ENCODE measurements around the gene SGTA. TPM values are rescaled to one million over a fixed set of nuclear protein-coding genes. Genes with fewer than 3 reads are reported as not detected.
"Not testable (repeated sequence)": the region's sequence is repeated elsewhere in the genome, so short reads cannot be mapped to it uniquely, and the experiment has no call there.

SGTA gene
- total RNA-seq, 1 experiment from 2014 or later: 103 TPM

GRCh38 chr19:2804156-2805004 is 21.3 kb upstream of the SGTA start:
- peak; percentile 53 for DNase-seq
- Histone ChIP-seq H3K27me3 (ENCODE audit: control insufficient read depth, insufficient read depth, low read length) (no peaks in the 10 kb centered on the region), H3K36me3 (replicated peaks; ENCODE audit: control insufficient read depth, insufficient read depth, low read length) (peaks cover 23% of the 10 kb centered on the region), H3K4me3 (ENCODE audit: insufficient read depth, low read depth, low read length) (no peak overlapping the region)

- Histone ChIP-seq H3K36me3 (replicated peaks; ENCODE audit: control insufficient read depth, insufficient read depth, low read length) (peaks cover 26% of the 10 kb centered on the region), H3K4me3 (ENCODE audit: insufficient read depth, low read depth, low read length) (no peak overlapping the region), H3K27me3 (ENCODE audit: control insufficient read depth, insufficient read depth, low read length) (no peaks in the 10 kb centered on the region)
- peak; percentile 54 for DNase-seq
Measured at GRCh38 chr19:2803486-2804155, 20.5 kb upstream of the SGTA start.

GRCh38 chr19:2802826-2803225 is 19.8 kb upstream of the SGTA start:
- peak; percentile 45 for DNase-seq

GRCh38 chr19:2800506-2800905 is 17.4 kb upstream of the SGTA start:
- peak; percentile 61 for DNase-seq
- H3K4me3 ChIP-seq (ENCODE audit: insufficient read depth, low read depth, low read length): no peak overlapping the region
- H3K36me3 ChIP-seq (replicated peaks; ENCODE audit: control insufficient read depth, insufficient read depth, low read length): peaks cover 39% of the 10 kb centered on the region
- no peaks in the 10 kb centered on the region for H3K27me3 ChIP-seq (ENCODE audit: control insufficient read depth, insufficient read depth, low read length)

More at GRCh38 chr19:2802826-2803225, 19.8 kb upstream of the SGTA start:
- Histone ChIP-seq H3K36me3 (replicated peaks; ENCODE audit: control insufficient read depth, insufficient read depth, low read length) (peaks cover 31% of the 10 kb centered on the region), H3K27me3 (ENCODE audit: control insufficient read depth, insufficient read depth, low read length) (no peaks in the 10 kb centered on the region), H3K4me3 (ENCODE audit: insufficient read depth, low read depth, low read length) (no peak overlapping the region)

- H3K4me3 ChIP-seq (ENCODE audit: insufficient read depth, low read depth, low read length): no peak overlapping the region
- H3K27me3 ChIP-seq (ENCODE audit: control insufficient read depth, insufficient read depth, low read length): no peaks in the 10 kb centered on the region
- H3K36me3 ChIP-seq (replicated peaks; ENCODE audit: control insufficient read depth, insufficient read depth, low read length): peaks cover 36% of the 10 kb centered on the region
- DNase-seq: peak; percentile 48
Measured at GRCh38 chr19:2799273-2800020, 16.4 kb upstream of the SGTA start.

GRCh38 chr19:2798733-2799132 is 15.7 kb upstream of the SGTA start:
- H3K27me3 ChIP-seq (ENCODE audit: control insufficient read depth, insufficient read depth, low read length): no peaks in the 10 kb centered on the region
- H3K4me3 ChIP-seq (ENCODE audit: insufficient read depth, low read depth, low read length): no peak overlapping the region
- no peak for DNase-seq
- peaks cover 37% of the 10 kb centered on the region for H3K36me3 ChIP-seq (replicated peaks; ENCODE audit: control insufficient read depth, insufficient read depth, low read length)

- Histone ChIP-seq H3K36me3 (replicated peaks; ENCODE audit: control insufficient read depth, insufficient read depth, low read length) (peaks cover 40% of the 10 kb centered on the region), H3K27me3 (ENCODE audit: control insufficient read depth, insufficient read depth, low read length) (no peaks in the 10 kb centered on the region), H3K4me3 (ENCODE audit: insufficient read depth, low read depth, low read length) (no peak overlapping the region)
- no peak for DNase-seq
Measured at GRCh38 chr19:2798158-2798685, 15.1 kb upstream of the SGTA start.

GRCh38 chr19:2797280-2797679 is 14.2 kb upstream of the SGTA start:
- DNase-seq: no peak
- Histone ChIP-seq H3K4me3 (ENCODE audit: insufficient read depth, low read depth, low read length) (no peak overlapping the region), H3K36me3 (replicated peaks; ENCODE audit: control insufficient read depth, insufficient read depth, low read length) (peaks cover 39% of the 10 kb centered on the region), H3K27me3 (ENCODE audit: control insufficient read depth, insufficient read depth, low read length) (no peaks in the 10 kb centered on the region)

- Histone ChIP-seq H3K27me3 (ENCODE audit: control insufficient read depth, insufficient read depth, low read length) (no peaks in the 10 kb centered on the region), H3K4me3 (ENCODE audit: insufficient read depth, low read depth, low read length) (no peak overlapping the region), H3K36me3 (replicated peaks; ENCODE audit: control insufficient read depth, insufficient read depth, low read length) (peaks cover 38% of the 10 kb centered on the region)
- DNase-seq: no peak
Measured at GRCh38 chr19:2796659-2797266, 13.7 kb upstream of the SGTA start.

- peaks cover 39% of the 10 kb centered on the region for H3K36me3 ChIP-seq (replicated peaks; ENCODE audit: control insufficient read depth, insufficient read depth, low read length)
- DNase-seq: peak; percentile 54
- H3K27me3 ChIP-seq (ENCODE audit: control insufficient read depth, insufficient read depth, low read length): no peaks in the 10 kb centered on the region
- no peak overlapping the region for H3K4me3 ChIP-seq (ENCODE audit: insufficient read depth, low read depth, low read length)
Measured at GRCh38 chr19:2795827-2796658, 13.0 kb upstream of the SGTA start.

GRCh38 chr19:2793577-2793976 is 10.5 kb upstream of the SGTA start:
- H3K36me3 ChIP-seq (replicated peaks; ENCODE audit: control insufficient read depth, insufficient read depth, low read length): peaks cover 34% of the 10 kb centered on the region

GRCh38 chr19:2793126-2793525 is 10.1 kb upstream of the SGTA start:
- Histone ChIP-seq H3K4me3 (ENCODE audit: insufficient read depth, low read depth, low read length) (no peak overlapping the region), H3K27me3 (ENCODE audit: control insufficient read depth, insufficient read depth, low read length) (no peaks in the 10 kb centered on the region), H3K36me3 (replicated peaks; ENCODE audit: control insufficient read depth, insufficient read depth, low read length) (peaks cover 31% of the 10 kb centered on the region)
- no peak for DNase-seq

More at GRCh38 chr19:2793577-2793976, 10.5 kb upstream of the SGTA start:
- Histone ChIP-seq H3K4me3 (ENCODE audit: insufficient read depth, low read depth, low read length) (no peak overlapping the region), H3K27me3 (ENCODE audit: control insufficient read depth, insufficient read depth, low read length) (no peaks in the 10 kb centered on the region)
- no peak for DNase-seq

- DNase-seq; H3K4me3 ChIP-seq (ENCODE audit: insufficient read depth, low read depth, low read length); H3K27me3 ChIP-seq (ENCODE audit: control insufficient read depth, insufficient read depth, low read length): not testable (repeated sequence)
- peaks cover 30% of the 10 kb centered on the region for H3K36me3 ChIP-seq (replicated peaks; ENCODE audit: control insufficient read depth, insufficient read depth, low read length)
Measured at GRCh38 chr19:2792666-2793065, 9.6 kb upstream of the SGTA start.

Measured in H7 (cell line).